Stimulated activated CD8-positive, alpha-beta memory T cell treated with anti-CD3 and anti-CD28 coated beads, Interleukin-7, amount 100 ng/mL, for 1 hour (primary cell): ENCODE results near the gene SOX18.
A peak's percentile ranks its signal among the peaks of the same experiment; 100 is the strongest.

Source experiments
- DNase-seq, 2 donors: peaks; one replicate each; pipeline ENCODE4 v3.0.0-alpha.2; 2020; ENCODE audit warnings: low read depth in 2 of 2

SOX18 gene

DNA sequence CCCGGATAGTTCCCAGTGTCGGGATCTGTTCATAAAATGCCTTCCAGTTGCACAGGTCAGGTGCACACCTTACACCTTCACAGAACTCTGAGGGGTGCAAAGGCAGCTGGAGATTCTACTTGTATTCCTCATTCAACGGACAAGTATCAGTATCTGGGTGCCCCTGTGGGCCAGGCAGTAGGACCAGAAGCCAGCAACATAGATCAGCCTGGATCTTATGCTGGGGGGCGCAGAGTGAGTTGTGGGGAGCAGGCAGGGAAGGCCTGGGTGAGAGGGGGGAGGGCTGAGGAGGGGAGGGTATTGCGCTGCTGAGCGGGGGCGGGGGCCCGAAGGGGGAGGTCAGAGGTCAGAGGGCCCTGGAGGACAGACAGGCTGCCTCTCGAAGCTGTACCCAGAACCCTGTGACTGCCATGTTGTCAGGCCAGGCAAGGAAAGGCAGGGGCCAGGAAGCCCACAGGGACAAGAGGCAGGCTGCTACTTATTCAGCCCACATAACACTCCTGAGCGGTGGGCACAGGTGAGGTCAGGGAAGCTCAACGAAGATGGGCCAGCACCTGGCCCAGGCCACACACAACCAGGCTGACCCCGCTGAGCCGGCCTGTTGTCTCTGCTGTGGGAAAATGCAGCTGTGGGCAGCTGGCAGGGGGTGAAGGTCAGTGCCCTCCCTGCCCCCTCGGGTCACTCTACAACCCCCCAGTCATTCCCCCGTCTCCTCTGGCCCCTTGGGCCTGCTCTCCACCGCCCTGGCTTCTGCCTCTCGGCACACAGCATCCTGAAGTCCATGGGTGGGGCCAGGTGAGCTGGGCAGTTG lies 31.6 kb upstream of the SOX18 start:
- no peak for DNase-seq

DNA sequence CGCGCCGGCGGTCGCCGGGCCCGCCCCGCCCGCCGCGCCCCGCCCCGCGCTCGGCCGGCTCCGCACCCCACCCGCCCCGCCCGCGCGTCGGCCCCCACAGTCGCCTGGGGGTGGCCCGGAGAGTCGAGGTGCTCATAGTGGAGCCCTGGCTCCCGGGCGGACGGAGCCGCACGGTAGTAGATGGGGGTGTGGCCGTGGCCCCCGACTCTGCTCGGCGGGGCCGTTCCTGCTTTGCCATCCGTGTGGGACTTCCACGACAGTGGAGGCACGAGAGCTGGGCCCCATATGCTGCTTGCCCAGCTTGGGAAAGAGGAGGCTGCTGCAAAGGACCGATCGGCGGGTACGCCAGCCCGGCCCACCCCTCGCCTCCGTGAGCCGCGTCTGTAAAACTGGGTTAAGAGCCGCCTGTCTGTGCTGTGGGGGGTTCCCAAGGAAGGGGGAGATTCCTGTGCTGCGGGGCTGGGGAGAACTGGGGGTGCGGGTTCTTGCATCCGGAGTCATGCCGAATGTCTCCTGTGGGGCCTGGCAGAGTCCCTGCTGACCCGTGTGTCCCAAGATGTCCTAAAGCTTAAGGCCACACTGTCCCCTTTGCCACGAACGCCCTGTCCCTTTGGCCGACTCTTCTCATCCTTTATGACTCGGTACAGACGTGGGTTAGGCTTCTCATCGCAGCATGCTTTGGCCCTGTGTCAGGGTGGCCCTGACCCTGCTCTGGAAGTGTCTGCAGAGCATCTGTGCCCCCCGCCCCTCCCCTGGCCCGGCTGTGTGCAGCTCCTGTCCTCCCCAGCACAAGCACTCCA lies 30.8 kb upstream of the SOX18 start, which contains the start of gene OPRL1:
TSS of gene OPRL1 (plus strand) at position 70 of the 800 bp plus-strand sequence. CDS start 12,639 bp downstream, outside the sequence.
- peak in 1 of 2 donors; percentile 19 for DNase-seq

DNA sequence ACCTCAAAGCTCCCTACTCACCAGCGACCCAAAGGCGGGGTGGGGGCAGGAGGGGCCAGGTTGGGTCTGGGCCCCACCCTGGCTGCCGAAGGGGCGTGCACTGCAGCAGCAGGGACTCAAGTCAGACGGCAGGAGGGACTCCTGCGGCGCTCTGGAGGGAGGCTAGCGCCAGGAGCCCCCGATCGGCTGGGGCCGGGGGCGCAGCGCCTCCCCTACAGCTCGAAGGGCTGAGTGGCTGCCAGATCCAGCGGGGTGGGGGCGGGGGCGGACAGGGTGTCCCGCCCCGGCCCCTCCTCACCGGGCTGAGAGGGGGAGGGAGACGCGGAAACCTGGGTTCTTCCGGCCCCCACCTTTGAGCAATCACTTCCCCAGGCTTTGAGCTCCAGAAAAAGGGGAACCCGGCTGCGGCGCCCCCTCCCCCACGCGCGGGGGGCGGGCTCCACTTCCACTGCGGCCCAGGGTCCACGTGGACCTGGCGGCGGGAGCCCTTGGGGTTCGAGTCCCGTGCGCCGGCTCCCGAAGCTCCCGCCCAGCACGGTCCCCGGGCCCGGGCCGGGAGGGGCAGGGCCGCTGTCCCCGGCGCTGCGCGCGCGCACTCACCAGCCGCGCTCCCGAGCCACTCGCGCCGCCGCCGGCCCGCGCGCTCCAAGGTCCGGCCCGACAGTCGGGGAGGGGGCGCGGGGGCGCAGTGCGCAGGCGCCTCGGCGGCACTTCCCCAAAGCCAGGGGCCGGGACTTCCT lies 30.0 kb upstream of the SOX18 start, which contains the start of gene RGS19:
TSS of gene RGS19 (minus strand) at position 246 of the 740 bp plus-strand sequence. CDS start 2,632 bp downstream, outside the sequence.
- peak; percentile 34 to 44 for DNase-seq

DNA sequence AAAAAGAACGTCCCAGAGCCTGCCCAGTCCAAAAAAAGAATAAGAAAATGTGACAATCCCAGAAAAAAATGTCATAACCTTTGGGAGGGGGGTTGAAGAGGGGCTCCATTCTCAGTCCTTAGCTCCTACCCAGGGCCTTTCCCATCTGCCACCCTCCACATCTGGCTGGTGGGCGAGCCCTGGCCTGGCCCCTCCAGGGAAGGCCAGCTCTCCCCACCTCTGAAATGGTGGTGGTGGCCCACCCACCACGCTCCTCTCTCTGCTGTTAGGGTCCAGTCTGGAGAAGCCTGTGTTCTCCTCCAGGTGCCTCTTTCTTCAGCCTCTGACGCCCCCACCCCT lies 29.5 kb upstream of the SOX18 start:
- DNase-seq: no peak

DNA sequence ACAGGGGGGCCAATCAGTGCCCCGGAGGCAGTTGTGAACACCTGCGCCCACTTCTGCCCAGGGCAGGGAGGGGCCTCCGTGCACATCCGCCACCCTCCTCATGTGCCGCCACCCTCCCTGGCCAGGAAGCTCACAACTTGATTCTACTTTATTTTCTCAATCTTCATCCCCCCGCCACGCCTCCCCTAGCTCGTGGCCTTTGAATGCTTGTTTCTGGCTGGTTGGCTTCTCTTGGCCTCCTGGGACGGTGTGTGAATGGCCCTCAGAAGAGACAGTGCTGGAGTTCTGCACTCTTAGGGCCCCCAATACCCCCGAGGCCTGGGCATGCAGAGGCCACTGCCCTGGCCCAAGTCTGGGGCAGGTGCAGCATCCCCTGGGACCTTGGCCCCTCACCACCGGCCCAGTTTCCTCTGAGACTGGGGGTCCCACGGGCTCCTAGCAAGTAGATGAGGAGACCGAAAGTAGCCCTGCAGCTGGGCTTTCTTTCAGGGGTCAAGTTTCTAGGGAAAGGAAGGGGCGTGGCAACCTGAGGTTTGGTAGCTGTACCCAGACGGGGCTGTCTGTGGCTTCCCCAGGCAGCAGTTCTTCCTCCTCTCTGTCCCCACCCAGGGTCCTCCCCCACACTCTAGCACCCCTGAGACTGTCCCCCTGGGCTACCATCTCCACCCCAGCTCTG lies 28.6 kb upstream of the SOX18 start:
- DNase-seq: peak; percentile 21 to 31

DNA sequence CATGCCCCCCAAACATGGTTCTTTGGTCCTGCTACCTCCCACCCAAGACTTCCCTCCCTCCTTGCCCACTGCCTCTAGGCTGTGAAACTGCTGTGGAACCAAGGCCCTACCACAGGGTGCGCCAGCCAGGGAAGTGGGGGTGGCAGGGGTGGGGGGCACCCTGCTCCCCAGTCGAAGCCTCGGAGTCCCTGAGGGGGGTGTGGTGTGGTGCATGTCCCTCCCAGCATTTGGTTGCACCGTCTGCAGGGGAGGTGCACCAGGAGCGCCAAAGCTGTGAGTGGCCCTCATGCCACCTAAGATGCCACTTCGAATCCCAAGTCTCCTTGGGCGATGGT lies 28.1 kb upstream of the SOX18 start:
- no peak for DNase-seq

GRCh38 chr20:64077094-64077493 lies 27.7 kb upstream of the SOX18 start:
- DNase-seq: no peak

DNA sequence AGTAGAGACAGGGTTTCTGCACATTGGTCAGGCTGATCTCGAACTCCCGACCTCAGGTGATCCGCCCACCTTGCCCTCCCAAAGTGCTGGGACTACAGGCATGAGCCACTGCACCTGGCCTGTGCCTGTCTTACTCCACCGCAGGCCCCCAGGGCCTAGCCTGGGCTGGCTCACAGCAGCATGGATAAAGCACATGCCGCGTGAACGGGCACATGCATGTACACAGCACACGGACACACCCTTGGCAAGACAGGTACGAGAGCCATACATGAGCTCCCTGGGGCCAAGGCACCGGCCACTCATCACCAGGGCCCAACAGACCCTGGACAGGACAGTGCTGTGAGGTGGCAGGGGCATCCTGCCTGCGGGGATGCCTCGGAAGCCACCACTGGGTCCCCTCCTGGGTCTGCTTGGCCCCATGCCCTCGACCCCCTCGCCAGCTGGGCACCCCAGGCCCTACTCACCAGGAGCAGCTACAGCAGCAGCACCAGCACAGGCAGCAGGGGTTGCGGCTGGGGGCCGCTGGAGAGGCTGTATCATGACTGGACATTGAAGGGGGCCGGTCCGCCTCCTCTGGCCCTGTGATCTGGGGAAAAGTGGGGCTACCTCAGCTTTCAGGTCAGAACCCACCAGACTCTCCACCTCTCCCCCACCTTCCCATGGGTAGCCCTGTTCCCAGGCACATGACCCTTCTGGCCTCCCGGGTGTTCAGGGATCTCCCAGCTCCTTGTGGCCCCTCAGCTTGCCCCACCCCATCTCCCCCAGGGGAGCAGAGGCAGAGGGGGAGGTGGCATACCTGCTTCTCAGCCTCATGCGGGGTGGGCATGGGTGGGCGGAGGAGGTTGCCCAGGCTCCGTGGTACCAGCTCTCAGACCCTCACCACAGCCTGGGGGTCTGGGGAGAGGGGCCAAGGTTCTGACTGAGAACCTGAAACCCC lies 26.9 kb upstream of the SOX18 start:
- no peak for DNase-seq

DNA sequence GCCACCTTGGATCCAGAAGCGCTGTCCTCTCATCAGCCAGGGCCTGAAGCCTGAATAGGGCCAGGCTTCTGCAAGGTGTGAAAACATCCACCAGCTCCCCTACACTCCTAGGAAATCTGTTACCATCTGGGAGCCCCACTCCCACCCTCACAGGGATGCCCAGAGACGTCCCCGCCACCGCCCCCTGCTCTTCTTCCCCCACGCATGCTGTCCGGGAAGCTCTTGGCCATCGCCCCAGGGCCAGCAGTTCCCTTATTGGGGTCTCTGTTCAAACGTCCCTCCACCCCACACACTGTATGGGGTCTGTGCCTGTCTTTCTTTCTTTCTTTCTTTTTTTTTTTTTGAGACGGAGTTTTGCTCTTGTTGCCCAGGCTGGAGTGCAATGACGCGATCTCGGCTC lies 26.1 kb upstream of the SOX18 start:
- no peak for DNase-seq

DNA sequence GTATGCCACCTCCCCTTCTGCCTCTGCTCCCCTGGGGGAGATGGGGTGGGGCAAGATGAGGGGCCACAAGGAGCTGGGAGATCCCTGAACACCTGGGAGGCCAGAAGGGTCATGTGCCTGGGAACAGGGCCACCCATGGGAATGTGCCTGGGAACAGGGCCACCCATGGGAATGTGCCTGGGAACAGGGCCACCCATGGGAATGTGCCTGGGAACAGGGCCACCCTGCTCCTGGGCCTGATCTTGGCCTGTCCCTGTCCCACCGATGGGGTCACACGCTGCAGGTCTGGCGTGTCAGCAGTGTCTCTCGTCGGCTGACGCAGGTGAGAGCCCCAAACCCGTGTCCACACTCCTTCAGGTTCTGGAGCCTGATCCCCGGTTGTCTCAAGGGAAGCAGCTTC lies 25.5 kb upstream of the SOX18 start:
- no peak for DNase-seq

DNA sequence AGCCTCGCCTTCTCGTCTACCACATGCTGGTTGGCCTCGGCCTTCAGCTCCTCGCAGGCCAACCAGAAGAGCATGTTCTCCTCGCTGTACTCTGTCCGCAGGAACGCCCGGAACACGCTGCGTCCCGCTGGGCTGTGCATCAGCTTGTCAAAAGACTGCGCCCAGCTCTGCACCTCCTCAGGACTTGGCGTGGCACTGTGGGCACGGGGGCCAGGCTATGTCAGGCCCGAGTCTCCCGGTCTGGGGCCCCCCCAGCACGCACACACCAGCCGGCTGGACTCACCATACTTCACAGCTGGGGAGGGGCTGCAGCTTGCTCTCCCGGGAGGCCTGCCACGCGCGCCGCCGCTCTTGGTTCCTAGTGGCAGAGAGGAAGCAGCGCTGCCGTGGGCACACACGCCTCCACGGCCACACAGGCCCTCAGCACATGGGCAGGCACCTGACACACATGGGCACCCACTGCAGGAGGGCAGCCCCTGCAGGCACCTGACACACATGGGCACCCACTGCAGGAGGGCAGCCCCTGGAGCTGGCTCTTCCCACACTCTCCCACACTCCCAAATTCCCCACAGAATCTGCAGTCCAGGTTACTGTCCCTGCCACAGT lies 24.8 kb upstream of the SOX18 start:
- no peak for DNase-seq

DNA sequence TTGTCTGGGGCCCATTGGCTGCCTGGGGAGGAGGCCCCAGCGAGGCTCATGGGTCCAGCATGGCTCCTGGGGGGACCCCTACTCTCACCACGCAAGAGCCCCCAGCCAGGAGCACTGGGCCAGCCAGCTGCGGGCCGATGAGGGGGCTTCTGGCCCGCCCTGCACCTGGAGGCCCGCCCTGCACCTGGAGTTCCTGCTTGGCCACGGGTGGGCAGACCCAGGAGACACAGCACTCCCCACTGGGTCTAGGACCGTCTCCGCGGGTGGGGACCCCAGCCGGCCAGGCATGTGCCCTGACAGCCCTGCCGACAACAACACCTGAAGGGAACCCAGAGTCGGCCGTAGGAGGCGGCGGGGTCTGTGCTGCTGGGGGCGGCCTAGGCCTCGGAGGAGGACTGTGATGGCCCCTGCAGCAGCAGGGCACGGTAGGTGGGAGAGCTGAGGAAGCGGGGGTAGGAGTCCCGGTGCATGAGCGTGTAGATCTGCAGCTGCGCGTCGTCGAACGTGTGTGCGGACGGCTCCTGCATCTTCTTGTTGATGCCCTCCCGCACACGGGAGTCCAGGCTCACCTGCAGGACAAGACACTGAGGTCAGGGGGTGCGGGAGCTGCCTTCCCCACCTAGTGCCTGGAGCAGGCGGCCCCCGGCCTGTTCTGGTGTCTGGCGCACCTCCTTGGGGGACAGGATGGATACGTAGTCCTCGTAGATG lies 24.2 kb upstream of the SOX18 start:
- DNase-seq: no peak

DNA sequence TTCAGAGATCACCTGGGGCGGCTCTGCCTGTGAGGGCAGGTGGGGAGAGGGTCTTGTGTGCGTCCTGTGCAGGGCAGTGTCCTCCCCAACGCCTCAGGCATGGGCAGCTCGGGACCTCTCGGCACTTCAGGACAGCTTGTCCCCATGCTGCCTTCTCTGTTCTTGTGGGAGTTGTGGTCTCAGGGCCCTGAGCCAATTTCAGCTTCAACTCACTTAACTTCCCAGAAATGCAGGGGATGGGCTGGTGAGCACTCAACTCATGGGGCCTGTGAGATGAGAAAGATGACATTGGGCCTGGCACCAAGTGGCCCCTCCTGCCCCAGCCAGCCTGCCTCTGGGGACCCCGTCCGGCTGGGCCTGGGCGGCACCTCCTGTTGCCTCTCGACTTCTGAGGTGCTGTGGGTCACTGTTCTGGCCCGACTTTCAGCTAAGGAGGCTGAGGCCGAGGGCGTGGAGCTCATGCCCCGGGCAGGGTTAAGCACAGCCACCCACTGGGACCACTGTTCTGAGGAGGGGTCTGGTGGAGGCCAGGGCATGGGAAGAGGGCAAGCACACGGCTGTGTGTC lies 23.1 kb upstream of the SOX18 start:
- DNase-seq: no peak

GRCh38 chr20:64071341-64072332 lies 22.2 kb upstream of the SOX18 start:
- DNase-seq: no peak

- no peak for DNase-seq
Observed at GRCh38 chr20:64070244-64070993, 21.0 kb upstream of the SOX18 start.

GRCh38 chr20:64069614-64070243 lies 20.3 kb upstream of the SOX18 start:
- no peak for DNase-seq

GRCh38 chr20:64069209-64069613 lies 19.8 kb upstream of the SOX18 start:
- DNase-seq: no peak
